ENCODE data around the gene NTM. TPM values are rescaled to one million over a fixed set of nuclear protein-coding genes. Genes with fewer than 3 reads are reported as not detected.

NTM gene
- polyA plus RNA-seq, 1 donor from 2014 or later: 39.4 TPM

DNA sequence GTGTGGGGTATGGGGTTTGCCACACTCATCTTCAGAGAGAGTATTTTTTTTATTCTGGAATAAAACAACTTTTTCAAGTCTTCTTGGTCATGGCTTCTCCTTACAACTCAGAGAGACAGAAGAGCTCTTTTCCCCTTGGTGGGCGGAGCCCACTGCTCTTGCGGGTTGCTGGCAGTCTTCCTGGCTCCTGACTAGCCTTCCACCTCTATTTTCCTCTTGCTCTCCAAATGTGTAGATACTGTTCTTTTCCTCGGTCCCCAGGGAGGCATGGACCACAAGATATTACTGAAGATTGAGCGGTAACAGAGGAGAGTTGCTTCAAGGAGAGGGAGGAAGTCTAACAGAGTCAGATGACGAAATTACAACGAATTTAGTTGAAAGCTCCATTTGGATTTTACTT is 210.6 kb downstream of the NTM start:
- Histone ChIP-seq H3K9me3 (ENCODE audit: low read length) (no peaks in the 10 kb centered on the region), H4K20me1 (ENCODE audit: insufficient read depth) (no peaks in the 10 kb centered on the region), H2AFZ (ENCODE audit: low read depth, low read length) (no peak overlapping the region), H3K79me2 (replicated peaks; ENCODE audit: insufficient read depth, low read length) (no peaks in the 10 kb centered on the region), H3K9ac (ENCODE audit: low read length) (no peak overlapping the region), H3F3A (ENCODE audit: insufficient read depth, low read length, poor library complexity, severe bottlenecking) (no peaks in the 10 kb centered on the region), H3K27ac (ENCODE audit: low read length) (no peak overlapping the region), H3K27me3 (ENCODE audit: insufficient read depth, low read depth, low read length) (no peaks in the 10 kb centered on the region), H3K9me2 (ENCODE audit: insufficient read depth, low read length) (no peaks in the 10 kb centered on the region), H3K36me3 (ENCODE audit: insufficient read depth, low read length) (no peaks in the 10 kb centered on the region), H3K4me3 (ENCODE audit: low read length) (no peak overlapping the region), H3K4me2 (ENCODE audit: low read length) (no peak overlapping the region)
- TF ChIP-seq RAD21 (conservative IDR thresholded peaks at IDR 0.05) (no peak), MXI1 (conservative IDR thresholded peaks at IDR 0.05; ENCODE audit: poor library complexity, severe bottlenecking) (no peak), POLR2AphosphoS5 (IDR thresholded peaks at IDR 0.05) (no peak), EP300 (conservative IDR thresholded peaks at IDR 0.05; ENCODE audit: poor library complexity, severe bottlenecking) (no peak), EZH2 (IDR thresholded peaks at IDR 0.05; ENCODE audit: borderline replicate concordance, insufficient read depth, low read length, poor library complexity, severe bottlenecking) (no peak), SMC3 (conservative IDR thresholded peaks at IDR 0.05; ENCODE audit: poor library complexity) (no peak), TAF1 (IDR thresholded peaks at IDR 0.05; ENCODE audit: low read depth) (no peak)
- TF ChIP-seq, protein P1, sequence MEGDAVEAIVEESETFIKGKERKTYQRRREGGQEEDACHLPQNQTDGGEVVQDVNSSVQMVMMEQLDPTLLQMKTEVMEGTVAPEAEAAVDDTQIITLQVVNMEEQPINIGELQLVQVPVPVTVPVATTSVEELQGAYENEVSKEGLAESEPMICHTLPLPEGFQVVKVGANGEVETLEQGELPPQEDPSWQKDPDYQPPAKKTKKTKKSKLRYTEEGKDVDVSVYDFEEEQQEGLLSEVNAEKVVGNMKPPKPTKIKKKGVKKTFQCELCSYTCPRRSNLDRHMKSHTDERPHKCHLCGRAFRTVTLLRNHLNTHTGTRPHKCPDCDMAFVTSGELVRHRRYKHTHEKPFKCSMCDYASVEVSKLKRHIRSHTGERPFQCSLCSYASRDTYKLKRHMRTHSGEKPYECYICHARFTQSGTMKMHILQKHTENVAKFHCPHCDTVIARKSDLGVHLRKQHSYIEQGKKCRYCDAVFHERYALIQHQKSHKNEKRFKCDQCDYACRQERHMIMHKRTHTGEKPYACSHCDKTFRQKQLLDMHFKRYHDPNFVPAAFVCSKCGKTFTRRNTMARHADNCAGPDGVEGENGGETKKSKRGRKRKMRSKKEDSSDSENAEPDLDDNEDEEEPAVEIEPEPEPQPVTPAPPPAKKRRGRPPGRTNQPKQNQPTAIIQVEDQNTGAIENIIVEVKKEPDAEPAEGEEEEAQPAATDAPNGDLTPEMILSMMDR (IDR thresholded peaks at IDR 0.05; ENCODE audit: poor library complexity, severe bottlenecking): no peak
- TF ChIP-seq, protein P2, sequence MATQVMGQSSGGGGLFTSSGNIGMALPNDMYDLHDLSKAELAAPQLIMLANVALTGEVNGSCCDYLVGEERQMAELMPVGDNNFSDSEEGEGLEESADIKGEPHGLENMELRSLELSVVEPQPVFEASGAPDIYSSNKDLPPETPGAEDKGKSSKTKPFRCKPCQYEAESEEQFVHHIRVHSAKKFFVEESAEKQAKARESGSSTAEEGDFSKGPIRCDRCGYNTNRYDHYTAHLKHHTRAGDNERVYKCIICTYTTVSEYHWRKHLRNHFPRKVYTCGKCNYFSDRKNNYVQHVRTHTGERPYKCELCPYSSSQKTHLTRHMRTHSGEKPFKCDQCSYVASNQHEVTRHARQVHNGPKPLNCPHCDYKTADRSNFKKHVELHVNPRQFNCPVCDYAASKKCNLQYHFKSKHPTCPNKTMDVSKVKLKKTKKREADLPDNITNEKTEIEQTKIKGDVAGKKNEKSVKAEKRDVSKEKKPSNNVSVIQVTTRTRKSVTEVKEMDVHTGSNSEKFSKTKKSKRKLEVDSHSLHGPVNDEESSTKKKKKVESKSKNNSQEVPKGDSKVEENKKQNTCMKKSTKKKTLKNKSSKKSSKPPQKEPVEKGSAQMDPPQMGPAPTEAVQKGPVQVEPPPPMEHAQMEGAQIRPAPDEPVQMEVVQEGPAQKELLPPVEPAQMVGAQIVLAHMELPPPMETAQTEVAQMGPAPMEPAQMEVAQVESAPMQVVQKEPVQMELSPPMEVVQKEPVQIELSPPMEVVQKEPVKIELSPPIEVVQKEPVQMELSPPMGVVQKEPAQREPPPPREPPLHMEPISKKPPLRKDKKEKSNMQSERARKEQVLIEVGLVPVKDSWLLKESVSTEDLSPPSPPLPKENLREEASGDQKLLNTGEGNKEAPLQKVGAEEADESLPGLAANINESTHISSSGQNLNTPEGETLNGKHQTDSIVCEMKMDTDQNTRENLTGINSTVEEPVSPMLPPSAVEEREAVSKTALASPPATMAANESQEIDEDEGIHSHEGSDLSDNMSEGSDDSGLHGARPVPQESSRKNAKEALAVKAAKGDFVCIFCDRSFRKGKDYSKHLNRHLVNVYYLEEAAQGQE (IDR thresholded peaks at IDR 0.05; ENCODE audit: borderline replicate concordance): no peak

DNA sequence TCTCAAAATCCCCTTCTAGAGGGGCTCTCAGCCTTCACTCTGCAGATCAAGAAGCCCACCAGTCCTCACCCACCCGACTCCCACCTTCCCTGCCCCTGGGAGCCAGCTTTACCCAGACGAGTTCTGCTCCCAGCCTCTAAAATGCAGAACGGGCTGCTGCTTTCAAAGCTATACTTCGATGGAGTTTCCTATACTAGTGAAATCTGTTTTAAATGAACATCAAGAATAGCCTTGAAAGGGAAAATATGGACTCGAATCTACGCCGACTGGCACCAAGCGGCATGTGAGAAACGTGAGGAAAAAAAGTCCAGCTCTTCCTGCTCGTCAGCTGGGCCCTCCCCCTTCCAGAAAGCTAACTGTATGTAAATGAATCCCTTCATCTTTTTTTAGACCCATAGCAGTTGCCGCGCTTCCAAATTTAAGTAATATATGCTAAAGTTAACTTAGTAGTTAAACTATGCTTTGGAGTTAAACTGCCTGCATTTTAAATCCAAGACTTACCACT is 211.7 kb downstream of the NTM start:
- no peak overlapping the region for H3K27ac ChIP-seq (ENCODE audit: low read length)
- no peaks in the 10 kb centered on the region for H3F3A ChIP-seq (ENCODE audit: insufficient read depth, low read length, poor library complexity, severe bottlenecking)
- no peak overlapping the region for H3K9ac ChIP-seq (ENCODE audit: low read length)
- no peaks in the 10 kb centered on the region for H3K9me2 ChIP-seq (ENCODE audit: insufficient read depth, low read length)
- H2AFZ ChIP-seq (ENCODE audit: low read depth, low read length): no peak overlapping the region
- no peaks in the 10 kb centered on the region for H3K36me3 ChIP-seq (ENCODE audit: insufficient read depth, low read length)
- no peak overlapping the region for H3K4me2 ChIP-seq (ENCODE audit: low read length)
- H3K4me3 ChIP-seq (ENCODE audit: low read length): no peak overlapping the region
- H4K20me1 ChIP-seq (ENCODE audit: insufficient read depth): no peaks in the 10 kb centered on the region
- H3K9me3 ChIP-seq (ENCODE audit: low read length): no peaks in the 10 kb centered on the region
- no peak for TF ChIP-seq SMC3 (conservative IDR thresholded peaks at IDR 0.05; ENCODE audit: poor library complexity)
- no peak for TF ChIP-seq MXI1 (conservative IDR thresholded peaks at IDR 0.05; ENCODE audit: poor library complexity, severe bottlenecking)
- no peak for TF ChIP-seq RAD21 (conservative IDR thresholded peaks at IDR 0.05)
- TF ChIP-seq, protein P2 (IDR thresholded peaks at IDR 0.05; ENCODE audit: borderline replicate concordance): no peak
- no peak for TF ChIP-seq TAF1 (IDR thresholded peaks at IDR 0.05; ENCODE audit: low read depth)
- TF ChIP-seq, protein P1 (IDR thresholded peaks at IDR 0.05; ENCODE audit: poor library complexity, severe bottlenecking): no peak
- TF ChIP-seq EZH2 (IDR thresholded peaks at IDR 0.05; ENCODE audit: borderline replicate concordance, insufficient read depth, low read length, poor library complexity, severe bottlenecking): no peak
- no peak for TF ChIP-seq POLR2AphosphoS5 (IDR thresholded peaks at IDR 0.05)
- TF ChIP-seq EP300 (conservative IDR thresholded peaks at IDR 0.05; ENCODE audit: poor library complexity, severe bottlenecking): no peak
- H3K79me2 ChIP-seq (replicated peaks; ENCODE audit: insufficient read depth, low read length): no peaks in the 10 kb centered on the region
- no peaks in the 10 kb centered on the region for H3K27me3 ChIP-seq (ENCODE audit: insufficient read depth, low read depth, low read length)

All from neural cell (in vitro differentiated cells).